Fibroblast of peridontal ligament (primary cell): Measurements from ENCODE around the gene ERVW-1.
"Not testable (repeated sequence)": the region's sequence is repeated elsewhere in the genome, so short reads cannot be mapped to it uniquely, and the experiment has no call there.

Experiments used
- DNase-seq: peaks from one replicate; pipeline ENCODE4 v3.0.0-alpha.2; 2010; ENCODE audit errors: extremely low read depth

The ERVW-1 gene

DNA sequence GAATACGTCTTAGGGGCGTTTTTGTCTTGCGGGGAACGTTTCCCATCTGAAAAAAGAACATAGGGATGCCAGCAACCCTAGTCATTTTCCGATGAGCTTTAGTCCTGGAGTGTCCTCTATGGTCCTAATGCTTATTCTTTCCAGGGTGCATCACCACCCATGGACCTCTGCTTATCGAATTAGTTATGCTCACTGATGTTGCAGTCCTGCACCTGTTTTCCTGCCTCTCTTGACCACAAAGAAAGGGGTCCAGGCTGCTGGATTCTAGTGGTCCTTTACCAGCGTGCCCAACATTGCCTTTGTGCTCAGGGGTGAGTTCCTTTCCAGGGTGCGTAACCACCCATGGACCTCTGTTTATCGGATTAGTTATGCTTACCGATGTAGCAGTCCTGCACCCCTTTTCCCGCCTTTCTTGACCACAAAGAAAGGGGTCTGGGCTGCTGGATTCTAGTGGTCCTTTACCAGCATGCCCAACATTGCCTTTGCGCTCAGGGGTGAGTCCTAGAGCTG is 2.4 kb downstream of the ERVW-1 start:
- not testable (repeated sequence) for DNase-seq

DNA sequence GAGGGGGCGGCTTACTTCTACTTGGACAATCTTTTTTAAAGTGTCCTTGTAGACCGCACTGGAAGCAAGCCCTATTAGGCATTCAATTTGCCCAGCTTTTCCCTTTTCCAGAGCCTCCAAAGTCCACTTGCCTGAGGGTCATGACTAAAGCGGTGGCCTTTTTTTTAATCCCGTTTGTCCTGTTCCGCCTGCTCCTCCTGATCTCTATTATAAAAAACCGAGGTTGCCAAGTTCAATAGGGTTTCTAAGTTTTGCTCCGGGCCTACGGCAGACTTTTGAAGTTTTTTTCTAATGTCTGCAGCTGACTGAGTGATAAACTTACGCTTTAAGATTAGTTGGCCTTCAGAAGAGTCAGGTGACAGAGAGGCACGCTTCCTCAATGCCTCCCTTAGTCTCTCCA is 3.8 kb downstream of the ERVW-1 start:
- not testable (repeated sequence) for DNase-seq

DNA sequence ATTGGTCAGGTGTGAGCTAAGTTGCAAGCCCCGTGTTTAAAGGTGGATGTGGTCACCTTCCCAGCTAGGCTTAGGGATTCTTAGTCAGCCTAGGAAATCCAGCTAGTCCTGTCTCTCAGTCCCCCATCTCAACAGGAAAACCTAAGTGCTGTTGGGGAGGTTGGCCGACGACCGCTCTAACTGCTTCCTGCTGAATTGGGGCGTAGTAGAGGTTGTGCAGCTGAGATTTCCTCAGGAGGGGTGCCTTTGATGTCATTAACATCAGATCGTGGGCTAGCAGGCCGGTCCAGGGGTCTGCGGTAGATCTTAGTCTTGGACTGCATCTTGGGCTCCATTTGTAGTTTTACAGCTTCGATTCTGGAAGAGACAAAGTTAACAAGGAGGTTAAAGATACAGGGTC is 9.2 kb downstream of the ERVW-1 start:
- not testable (repeated sequence) for DNase-seq

DNA sequence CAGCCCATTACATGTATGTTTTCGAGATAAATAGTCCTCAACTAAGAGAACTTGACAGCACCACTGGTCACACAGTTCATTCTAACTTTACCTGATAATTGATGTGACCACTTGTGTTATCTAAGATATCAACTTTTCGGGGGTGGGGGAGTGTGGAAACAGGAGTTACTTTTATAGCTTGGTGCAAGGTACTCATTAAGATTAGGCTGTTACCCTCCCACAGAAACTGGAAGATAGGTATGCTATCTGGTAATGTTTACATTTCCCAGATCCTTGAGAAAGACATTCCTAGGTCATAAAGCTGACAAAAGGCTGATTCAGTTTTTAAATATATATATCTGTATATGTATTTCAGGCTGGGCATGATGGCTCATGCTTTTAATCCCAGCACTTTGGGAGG is 11.1 kb downstream of the ERVW-1 start:
- DNase-seq: no peak

DNA sequence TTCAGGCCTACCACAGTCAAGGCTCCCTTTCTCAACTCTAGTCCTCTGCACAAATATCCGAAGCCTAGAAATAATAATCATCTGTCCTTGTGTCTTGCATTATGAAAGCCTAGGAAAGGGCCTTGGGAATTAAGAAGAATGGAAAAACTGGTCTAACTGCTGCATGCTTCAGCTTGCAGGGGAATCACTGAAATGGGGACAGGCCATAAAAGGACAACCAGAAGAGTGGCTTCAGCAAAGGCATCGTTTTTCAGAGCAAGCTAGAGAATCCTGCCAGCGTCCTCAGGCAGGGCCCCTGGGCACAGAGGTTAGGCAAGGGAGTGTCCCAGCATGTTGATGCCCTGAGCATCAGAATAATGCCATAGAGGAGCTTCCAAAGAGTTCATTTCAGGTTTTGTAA is 13.2 kb downstream of the ERVW-1 start:
- no peak for DNase-seq

DNA sequence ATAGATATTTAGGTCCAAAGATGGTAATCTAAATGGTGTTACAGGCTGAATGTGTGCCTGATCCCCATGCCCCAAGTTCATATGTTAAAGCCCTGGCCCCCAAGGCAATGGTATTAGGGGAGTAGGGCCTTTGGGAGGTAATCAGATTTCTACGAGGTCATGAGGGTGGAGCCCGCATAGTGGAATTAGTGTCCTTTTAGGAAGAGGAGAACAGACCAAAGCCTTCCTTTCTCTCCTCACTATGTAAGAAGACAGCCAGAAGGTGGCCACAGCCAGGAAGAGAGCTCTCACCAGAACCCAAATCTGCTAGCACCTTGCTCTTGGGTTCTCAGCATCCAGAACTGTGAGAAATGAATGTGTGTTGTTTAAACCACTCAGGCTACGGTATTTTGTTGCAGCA is 15.2 kb downstream of the ERVW-1 start:
- no peak for DNase-seq

DNA sequence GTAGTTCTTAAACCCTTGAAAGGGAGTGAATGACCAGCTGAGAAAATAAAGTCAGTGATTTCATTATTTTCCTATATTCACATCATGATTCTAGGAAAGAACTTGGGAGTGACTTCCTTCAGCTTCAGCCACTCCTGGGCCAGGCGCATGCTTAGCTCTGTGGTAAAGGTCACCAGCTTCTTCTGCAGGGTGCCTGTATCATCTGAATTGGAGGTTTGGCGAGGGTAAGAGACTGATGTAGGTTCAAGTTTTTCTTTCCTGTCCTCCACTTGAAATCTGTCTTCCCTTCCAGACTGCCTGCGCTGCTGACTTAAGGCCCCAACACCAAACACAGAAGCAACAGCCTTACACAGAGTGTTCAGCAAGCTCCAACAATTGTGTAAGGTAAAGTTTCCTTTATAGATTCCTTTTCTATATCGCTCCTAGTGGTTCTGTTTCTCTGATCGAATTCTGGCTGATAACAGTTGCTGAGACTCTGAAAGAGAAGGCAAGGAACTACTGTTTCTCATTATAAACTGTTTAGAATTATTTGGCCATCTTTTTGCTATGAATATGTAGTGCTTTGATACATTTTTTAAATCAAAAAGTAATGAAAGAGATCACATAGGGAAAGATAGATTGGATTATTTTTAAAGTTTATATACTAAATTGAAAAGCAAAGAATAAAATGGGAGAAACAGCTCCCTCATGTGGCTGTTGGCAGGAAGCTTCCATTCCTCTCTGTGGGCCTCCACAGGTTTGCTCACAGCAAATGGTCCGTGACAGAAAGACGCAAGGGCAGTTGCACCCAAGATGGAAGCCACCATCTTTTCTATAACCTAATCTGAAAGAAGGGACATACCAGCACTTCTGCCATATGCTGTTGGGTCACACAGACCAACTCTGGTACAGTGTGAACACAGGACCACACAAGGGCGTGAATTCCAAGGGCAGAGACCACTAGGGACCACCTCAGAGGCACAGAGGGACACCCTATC is 16.4 kb downstream of the ERVW-1 start:
- peak; percentile 56 for DNase-seq

DNA sequence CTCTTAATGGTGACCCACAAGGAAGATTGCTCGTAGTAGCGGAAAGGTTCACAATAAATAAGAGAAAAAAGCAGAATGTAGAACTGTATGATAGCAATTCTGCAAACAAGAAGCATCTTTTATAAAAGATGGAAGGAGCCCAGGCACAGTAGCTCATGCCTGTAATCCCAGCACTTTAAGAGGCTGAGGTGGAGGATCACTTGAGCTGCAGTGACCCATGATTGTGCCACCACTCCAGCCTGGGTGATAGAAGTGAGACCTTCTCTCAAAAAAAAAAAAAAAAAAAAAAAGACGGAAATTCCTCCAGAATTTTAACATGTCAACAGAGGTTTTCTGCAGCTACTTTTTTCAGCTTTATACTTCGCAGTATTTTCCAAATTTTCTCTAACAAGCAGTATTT is 17.2 kb downstream of the ERVW-1 start:
- no peak for DNase-seq

DNA sequence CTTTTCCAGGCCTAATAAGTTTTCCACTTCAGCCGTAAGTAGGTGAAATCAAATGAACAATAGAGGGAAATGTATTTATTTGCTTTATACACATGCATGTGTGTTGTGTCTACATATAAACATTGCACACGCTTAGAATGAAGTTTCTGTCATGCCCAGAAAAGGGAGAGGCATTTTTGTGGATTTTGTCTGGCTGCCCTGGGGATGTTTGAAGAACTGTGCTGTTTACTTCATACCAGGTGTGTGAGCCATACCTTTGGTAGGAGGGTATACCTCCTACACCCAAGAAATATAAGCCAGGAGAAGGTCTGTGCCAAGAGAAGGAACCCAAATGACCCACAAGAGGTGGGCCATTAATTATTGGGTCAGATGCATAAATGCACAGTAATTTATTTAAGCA is 17.6 kb downstream of the ERVW-1 start:
- DNase-seq: no peak

DNA sequence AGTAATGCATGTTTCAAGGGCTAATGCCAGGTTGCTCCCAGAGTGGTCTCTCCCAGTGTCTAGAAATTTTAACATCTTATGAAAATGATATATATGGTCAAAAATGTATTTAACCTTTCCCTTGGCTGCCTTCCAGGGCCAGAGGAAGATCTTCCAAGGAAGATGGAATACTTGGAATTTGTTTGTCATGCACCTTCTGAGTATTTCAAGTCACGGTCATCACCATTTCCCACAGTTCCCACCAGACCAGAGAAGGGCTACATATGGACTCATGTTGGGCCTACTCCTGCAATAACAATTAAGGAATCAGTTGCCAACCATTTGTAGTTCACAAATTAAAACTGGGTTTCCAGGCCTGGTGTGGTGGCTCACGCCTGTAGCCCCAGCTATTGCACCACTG is 21.5 kb downstream of the ERVW-1 start:
- DNase-seq: no peak

DNA sequence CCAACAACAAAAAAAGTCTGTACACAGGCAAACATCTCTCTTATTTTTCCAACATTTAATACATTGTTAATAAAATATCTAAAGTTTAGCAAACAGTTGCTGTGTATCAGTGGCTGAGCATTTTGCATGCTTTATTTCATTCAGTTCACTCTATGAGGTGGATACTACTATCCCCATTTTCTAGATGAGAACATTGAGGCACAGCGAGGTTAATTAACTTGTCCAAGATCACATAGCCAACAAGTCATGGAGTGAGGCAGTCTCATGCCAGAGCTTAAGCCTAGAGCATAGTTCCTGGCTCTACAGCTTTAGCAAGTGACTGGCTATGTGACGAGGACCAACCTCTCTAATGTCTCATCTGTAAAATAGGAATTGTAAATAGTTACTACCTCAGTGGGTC is 26.1 kb downstream of the ERVW-1 start:
- no peak for DNase-seq

DNA sequence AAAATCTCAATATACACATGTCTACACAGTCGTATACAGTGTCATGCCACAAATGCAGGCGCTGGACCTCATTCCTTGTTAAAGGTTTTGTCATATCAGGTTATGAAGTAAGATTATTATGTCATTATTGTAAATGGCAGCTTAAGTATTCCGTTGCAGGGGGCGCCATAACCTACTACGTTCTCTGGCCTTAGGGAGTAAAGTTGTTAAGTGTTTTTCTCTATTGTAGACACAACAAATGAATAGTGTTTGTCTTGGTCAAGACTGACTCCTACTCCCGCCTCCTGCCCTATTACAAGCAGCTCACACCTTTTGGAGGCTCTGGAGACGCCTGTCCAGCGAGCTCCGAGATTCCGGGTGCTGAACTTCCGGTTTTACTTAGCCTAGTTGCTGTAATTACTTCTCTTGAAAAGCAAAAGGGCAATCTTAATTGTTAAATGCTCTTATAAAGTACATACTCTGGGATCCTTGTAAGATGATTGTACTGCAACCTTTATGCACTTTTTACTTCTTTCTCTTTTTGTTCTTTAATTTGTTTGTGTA is 29.5 kb downstream of the ERVW-1 start:
- peak; percentile 71 for DNase-seq

DNA sequence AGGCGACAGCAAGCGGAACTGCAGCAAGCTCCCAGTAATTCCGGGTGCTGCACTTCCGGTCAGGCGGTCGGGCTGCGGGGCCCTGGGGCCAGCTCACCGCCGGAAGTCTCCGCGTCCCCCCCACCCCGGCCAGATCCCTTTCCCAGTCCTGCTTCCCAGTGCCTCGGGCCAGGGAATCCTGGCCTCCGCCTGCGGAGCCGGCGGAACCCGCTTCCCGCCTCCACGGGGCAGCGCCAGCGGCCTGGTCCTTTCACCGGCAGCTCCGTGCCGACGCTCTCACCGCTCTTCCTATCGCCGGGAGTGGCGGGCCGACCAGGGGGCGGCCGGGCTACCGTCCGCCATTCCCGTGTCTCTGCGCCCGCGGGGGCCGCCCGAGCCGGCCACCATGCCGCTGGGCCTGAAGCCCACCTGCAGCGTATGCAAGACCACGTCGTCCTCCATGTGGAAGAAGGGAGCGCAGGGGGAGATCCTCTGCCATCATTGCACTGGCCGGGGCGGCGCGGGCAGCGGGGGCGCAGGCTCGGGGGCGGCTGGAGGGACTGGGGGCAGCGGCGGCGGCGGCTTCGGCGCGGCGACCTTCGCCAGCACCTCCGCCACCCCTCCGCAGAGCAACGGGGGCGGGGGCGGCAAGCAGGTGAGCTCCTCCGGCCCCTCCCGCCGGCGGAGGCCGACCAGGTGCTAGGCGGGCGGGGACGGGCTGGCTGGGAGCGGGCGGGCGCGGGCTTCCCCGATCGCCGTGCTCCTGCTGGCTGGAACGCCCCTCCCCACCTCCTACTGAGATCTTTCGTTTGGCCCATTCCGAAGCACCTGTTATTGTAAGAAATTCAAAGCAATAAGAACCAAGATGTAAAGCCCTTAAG is 30.2 kb downstream of the ERVW-1 start, which contains the start of gene GATAD1:
Gene GATAD1, plus strand, starts transcription at position 138 of the 860 bp plus-strand sequence. Its CDS starts 248 bp downstream, at position 386.
- DNase-seq: peak; percentile 91

DNA sequence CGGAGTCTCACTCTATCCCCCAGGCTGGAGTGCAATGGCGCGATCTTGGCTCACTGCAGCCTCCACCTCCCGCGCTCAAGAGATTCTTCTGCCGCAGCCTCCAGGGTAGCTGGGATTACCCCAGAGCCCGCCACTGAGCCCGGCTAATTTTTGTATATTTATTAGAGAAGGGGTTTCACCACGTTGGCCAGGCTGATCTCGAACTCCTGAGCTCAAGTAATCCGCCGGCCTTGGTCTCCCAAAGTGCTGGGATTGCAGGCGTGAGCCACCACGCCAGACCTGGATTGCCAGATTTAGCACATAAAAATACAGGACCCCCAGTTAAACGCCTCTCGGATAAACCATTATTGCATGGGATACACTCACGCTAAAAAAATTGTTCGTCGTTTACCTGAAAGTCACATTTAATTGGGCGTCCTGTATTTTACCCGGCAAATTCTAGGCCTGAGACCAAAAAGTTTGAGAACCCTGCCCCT is 30.8 kb downstream of the ERVW-1 start:
- no peak for DNase-seq

DNA sequence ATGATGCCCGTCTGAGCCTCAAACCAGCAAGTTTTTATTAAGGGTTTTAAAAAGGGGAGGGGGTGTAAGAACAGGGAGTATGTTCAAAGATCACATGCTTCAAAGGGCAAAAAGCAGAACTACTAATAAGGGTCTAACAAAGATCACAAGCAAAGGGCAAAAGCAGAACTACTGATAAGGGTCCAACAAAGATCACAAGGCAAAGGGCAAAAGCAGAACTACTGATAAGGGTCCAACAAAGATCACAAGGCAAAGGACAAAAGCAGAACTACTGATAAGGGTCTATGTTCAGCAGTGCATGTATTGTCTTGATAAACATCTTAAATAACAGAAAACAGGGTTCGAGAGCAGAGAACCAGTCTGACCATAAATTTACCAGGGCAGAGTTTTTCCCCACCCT is 35.0 kb downstream of the ERVW-1 start:
- DNase-seq: not testable (repeated sequence)

DNA sequence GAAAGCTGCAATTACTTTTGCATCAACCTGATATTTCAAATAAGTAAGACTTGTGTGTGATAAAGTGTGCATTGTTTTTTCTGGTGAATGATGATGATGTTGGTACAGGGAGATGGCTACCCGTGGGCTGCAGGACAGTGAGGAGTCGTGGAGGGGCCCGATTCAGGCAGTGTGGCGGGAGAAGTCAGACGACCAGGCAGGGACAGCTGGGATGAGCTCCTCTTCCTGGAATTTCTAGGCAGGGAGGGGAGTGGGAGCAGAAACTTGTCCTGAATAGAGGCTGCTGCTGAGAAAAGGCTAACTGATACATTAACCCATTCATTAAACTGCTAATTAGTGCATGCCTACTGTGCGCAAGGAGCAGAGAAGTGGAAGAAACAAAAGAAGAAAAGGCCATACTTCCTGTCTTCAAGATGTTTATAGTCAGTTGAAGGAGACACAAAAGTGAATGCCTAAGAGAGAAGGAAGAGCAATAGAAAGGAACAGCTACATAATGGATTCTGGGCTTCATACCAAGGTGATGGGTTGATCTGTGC is 39.7 kb downstream of the ERVW-1 start:
- DNase-seq: no peak

DNA sequence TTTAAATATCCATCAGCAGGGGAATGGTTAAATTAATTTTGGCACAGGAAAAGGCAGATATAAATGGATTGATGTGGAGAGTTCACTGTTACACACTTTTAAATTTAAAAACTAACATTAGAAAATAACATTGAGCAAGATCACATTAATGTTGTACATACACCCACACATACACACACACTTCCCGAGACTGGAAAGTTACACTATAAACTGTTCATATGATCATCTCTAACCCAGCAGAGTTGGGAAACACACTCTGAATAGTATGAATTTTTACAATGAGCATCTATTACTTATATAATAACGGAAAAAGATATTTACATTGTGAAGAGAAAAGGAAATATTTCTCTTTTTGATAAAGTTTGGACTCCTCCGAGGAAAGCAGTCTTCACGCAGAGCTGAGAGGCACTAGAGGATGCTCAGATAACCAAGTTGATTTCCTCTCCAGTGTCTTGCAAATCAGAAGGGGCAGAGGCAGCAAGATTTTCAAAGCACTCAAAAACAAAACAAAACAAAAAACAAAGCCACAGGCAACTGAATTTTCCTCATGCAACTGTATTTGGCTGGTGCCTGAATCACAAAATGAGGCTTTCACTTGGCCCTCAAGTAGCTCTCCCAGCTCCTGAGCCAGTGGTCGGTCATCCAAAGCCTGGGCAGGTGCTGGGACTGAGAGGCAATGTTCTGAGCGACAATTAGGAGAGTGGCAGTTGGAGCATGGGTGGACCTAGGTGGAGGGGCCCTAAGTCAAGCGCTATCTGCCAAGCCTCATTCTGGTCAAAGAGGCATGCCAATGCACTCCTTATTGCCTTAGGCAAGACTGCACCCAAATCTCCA is 40.9 kb downstream of the ERVW-1 start:
- DNase-seq: no peak

DNA sequence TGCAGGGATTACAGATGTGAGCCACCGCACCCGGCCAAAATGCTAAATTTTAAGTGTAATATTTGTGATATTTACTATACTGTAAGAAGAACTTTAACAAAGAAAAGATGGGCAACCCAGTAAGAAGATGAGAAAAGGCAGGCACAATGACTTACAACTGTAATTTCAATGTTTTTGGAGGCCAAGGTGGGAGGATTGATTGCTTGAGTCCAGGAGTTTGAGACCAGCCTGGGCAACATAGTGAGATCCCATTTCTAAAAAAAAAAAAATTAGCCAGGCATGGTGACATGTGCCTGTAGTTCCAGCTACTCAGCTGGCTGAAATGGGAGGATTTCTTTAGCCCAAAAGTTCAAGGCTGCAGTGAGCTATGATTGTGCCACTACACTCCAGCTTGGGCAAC is 42.2 kb downstream of the ERVW-1 start:
- DNase-seq: no peak

DNA sequence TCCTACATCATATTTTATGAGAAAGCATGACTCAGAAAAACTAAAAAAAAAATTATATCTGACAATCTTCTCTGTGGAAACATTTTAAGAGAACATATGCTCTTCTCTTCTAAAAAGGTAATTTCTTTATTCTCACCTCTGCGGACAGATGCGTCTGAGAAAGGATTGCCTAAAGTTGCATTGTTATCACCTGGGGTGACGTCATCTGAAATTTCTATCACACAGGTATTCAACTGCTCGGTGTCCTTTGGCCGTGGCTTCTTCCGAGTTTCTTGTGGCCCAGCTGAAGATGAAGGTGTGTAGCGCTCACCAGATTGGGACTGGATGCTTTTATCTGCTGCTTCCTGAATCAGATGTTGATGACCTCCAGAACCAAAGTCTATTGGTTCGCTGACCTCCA is 44.7 kb downstream of the ERVW-1 start:
- no peak for DNase-seq

DNA sequence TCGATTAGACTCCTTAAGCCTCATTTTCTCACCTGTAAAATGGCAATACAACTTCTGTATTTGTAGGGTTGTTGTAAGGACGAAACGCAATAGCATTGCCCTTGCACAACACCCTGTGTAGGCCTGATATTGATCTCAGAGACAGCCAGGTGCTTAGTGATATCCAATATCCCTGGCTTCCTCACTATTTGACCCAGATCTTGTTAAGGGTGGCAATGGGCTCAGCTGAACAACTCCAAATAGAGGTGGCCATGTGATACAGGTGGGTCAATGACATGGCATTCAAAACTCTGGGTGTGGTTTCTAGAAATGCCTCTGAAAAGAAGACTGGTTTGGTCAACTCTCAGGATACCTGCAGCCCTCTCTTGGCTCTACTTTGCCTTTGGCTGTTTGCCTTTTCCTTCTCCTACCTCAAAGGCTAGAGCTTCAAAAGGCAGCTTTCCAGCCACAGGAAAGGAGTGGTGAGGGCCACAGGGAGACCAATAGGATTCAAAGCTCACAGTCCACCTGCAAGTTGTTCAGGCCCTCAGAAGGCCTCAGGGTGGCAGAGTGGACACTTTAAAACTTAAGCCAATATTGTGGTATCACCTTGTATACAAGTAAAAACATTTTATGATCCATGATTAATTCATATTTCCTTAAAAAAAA is 45.3 kb downstream of the ERVW-1 start:
- DNase-seq: no peak
